GM21723 (cell line): ENCODE results near the gene UBE3A.
"Not testable (repeated sequence)": the region's sequence is repeated elsewhere in the genome, so short reads cannot be mapped to it uniquely, and the experiment has no call there.

Experiments used
- ATAC-seq: cut with Tn5 transposase; IDR thresholded peaks from one replicate; pipeline ENCODE4 v1.9.1; 2021; ENCODE audit warnings: mild to moderate bottlenecking, moderate library complexity; ENCODE audit not compliant: unreplicated experiment

The UBE3A gene

DNA sequence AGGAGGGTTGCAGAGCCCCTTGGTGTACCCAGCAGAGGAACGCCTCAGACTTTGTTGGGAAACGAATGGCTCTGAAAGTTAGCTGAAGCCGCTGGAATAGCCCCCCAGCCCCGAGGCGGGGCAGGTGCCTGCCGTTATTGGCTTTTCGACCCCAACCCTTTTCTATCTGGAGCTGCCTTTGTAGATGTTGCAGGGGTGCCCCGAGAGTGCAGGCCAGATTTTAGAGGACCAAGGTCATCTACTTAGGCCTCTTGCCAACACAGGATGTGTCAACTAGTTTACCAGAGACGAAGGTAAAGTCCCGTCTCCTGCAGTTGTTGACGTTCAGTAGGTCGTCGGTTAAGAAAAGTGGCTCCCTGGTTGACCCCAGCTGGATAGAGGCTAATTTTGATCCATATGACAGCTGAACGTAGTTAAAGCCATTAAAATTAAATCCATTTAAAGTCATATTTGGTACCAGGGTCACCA, 579 bp upstream of the UBE3A start:
- ATAC-seq, result peak; percentile 13

DNA sequence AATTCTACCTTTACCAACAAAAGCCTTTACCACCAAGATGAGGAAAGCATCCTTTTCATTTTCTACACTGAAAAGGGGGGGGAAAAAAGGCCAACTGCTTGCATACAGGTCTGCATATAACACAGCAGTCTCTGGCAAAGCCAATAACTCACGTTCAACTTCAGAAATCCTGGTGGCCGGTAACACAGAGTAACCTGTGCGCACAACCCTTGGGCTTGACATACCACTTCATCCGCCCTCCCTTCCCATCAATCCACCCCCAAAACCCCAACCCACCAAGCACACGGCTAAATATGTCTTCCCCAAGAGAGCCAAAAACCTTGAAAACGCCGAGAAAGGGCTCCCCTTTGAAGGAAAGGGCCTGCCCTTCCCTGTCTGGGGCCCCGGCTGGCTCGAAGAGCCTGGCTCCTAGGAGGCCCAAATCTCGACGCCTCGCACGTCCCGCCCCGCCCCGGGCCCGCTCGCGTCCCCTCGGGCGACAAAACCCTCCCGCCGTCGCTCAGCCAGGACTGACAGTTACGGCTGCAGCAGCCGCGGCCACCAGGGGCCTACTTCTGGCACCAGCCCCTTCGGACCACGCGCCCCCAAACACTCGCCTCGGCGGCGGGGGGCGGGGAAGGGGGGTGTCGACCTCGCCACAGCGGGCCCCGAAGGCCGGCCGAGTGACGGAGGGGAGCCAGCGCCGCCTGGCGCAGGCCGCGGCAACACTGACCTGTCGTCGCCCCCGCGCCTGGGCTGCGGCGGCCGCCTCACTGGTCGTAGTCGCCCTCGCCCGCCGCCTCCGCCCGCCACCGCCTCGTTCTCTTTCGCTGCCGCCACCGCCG, 835 bp downstream of the UBE3A start:
- ATAC-seq, result peak; percentile 60

DNA sequence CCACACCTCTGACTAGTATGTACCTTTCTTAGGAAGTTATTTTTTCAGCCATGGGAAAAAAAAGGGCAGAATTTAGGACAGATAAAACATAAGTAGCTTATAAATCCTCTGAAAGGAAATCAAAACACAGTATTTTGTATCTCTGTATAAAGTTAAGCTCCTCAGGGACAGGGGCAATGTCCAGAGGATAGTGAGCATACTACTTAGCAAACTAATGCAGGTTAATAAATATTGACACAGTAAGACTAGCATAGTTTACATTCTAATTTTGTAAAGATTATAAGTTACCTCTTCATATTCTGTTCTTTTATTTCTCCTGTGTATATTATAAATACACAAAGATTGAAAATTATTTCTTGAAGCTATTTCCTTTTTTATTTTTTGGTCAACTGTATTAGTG, 2.1 kb downstream of the UBE3A start:
- no peak for ATAC-seq

DNA sequence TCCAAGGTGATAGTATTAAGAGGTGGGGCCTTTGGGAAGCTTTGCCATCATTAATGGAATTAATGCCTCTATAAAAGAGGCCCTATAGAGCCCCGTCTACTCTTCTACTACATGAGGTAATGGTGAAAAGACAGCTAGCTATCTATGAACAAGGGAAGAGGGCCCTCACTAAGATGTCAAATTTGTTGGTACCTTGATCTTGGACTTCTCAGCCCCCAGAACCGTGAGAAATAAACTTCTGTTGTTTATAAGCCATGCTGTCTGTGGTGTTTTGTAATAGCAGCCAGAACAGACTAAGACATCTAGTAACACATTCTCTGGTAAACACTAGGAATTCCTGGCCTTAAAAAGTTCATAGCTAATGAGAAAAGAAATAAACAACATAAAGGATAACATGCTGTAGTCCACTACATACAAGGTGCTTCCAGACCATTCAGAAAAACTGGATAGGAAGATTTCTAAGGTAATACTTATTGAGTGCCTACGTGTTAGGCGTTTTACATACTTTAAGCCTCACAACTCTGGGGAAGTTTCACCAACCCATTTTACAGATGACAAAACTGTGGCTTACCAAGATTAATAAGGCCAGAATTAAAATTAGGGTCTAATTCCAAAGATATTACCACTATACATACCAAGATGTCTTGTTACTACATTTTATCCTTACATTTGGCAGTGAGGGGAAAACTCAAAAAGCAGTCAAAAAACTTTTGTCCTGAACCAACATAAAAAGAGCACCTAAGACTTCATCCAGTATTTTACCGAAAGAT, 3.2 kb downstream of the UBE3A start:
- ATAC-seq, result no peak

DNA sequence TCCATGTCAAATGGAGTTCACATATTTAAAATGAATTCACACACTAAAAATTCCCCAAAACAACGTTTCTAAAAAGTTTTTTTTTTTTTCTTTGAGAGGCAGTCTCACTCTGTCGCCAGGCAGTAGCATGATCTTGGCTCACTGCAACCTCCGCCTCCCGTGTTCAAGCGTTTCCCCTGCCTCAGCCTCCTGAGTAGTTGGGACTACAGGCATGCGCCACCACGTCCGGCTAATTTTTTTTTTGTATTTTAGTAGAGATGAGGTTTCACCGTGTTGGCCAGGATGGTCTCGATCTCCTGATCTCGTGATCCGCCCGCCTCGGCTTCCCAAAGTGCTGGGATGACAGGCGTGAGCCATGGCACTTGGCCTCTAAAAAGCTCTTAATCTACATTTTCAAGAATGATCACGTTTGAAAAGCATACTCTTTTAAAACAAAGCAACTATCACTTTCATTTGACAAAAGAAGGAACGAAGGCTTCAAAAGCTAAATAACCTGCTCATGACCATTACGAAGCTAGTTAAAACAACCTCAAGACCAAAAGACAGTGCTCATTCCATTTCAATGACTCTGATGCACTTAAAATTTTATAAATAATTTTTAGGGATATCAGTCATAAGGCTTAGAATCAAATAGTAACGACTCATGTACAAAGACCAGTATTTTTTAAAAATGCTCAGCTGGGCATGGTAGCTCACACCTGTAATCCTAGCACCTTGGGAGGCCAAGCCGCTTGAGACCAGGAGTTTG, 5.5 kb downstream of the UBE3A start:
- no peak for ATAC-seq

DNA sequence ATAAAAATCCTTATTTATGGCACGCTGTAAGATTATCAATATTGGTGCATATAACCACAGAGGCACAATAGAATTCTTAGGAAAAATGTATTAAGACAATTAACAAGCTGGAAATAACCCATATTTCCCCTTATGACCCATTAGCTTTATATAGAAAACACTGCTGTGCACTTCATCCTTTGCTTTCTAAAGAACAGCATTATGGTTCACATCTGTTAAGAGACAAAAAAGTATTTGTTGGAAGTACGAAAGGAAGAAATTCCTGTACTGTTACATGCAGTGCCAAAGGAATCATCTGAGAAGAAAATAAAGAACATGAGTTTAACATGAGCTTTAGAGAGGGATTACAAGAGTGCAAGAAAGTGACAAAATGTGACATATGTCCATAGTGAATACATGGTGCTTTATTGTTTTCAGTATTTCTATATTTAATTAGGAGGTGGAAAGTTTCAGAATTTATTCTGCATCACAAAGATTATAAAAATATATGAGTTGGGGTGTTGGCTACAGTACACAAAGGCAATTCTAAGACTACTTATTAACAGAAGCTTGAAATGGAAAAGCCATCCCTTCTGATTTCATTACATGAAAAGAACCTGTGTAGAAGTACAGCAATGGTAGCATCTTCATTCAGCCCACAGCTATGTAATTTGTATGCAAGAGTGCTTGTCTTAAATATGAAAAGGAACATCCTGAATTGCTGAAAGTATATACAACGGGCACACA, 6.8 kb downstream of the UBE3A start:
- no peak for ATAC-seq

DNA sequence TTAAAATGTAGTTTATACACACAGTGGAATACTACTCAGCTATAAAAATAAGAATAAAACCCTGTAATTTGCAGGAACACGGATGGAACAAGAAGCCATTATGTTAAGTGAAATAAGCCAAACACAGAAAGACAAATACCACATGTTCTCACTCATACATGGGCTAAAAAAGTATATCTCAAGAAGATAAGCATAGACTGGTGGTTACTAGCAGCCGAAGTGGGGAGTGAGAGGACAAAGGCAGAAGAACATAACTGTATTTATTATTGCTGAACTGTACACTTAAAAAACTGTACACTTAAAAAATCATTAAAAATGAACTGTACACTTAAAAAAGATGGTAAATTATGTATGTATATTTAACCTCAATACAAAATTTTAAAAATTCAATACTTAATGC, 11.0 kb downstream of the UBE3A start:
- no peak for ATAC-seq

DNA sequence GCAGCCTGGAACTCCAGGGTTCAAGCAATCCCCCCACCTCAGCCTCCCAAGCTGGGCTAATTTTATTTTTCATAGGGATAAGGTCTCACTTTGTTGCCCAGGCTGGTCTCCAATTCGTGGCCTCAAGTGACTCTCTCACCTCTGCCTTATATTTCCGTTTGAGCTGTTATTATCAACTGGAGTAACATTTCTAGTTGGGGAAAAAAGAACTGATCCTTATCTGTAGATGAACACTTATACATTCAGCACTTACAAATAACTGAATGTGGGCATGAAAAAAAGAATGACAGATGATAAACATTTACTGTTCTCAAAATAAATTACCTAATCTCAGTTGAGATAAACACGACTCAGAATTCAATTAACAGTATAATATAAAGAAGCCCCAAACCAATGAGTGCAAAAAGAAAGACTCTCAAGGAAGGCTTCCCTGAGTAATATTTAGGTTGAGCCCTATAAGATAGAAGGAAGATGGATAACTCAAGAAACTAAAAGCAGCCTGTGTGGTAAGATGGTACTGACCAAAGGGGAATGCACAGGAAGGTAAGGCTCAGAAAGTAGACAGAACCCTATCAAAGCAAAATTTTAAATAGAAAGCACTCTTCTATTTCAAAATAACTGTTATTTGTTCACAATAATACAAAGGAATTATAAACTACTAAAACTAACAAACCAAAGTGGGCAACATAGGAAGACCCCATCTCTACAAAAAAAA, 11.8 kb downstream of the UBE3A start:
- no peak for ATAC-seq

DNA sequence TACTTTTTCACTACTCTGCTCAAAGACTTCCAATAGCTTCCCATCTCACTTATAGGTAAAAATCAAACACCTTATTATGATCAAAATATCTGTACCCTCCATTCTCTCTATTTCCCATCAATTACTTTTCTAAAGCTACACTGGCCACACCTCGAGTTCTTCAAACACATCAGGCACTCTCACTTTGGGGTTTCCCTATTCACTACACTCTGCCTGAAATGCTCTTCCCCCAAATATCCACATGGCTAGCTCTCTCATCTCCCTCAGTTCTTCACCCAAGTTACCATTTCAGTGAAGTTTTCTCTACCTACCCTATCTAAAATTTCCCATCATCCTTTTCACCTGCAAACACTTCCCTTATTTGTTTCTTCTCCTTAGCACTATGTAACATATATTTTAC, 14.8 kb downstream of the UBE3A start:
- ATAC-seq, result no peak

DNA sequence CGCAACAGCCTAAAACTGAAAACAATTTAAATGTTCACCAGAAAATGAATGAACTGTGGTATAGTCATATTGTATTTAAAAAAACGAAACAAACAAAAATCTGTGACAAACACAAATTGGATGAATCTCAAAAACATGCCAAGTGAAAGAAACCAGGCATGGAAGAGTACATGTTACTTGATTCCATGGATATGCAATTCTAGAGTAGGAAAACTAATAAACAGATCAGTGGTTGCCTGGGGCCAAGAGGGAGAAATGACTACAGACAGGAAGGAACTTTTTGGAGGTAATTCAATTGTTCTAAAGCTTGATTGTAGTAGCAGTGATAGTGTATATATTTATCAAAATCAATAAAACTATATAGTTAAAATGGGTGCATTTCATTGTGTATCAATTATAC, 16.8 kb downstream of the UBE3A start:
- ATAC-seq, result no peak

DNA sequence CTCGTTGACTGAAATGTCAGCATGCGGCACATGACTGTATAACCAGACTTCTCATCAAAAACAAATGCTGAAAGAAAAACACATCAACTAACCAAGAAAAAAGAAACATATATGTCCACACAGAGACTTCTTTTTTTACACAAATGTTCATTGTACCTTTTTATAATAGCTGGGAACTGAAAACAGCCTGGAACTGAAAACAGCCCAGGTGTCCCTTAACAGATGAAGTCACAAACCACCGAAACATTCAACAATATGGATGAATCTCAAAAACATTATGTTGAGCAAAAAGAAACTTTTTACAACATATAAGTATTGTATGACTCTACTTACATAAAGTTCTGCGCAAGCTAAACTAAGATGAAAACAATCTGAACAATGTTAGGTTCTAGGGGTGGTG, 20.6 kb downstream of the UBE3A start:
- ATAC-seq, result no peak

DNA sequence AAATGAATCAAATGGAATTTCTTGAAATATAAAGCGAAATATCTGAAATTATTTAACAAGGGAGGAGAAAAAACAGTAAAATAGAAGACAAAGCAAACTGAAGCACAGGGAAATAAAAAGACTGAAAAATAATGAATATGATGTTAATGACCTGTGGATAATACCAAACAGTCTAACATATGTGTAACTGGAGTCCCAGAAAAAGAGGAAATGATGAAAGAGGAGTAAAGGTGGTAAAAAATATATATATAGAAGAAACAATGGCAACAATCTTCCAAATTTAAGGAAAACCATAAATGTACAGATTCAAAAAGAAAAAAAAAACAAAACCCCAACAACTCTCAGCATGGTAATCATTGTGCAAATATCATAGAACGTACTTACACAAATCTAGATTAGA, 21.2 kb downstream of the UBE3A start:
- no peak for ATAC-seq

DNA sequence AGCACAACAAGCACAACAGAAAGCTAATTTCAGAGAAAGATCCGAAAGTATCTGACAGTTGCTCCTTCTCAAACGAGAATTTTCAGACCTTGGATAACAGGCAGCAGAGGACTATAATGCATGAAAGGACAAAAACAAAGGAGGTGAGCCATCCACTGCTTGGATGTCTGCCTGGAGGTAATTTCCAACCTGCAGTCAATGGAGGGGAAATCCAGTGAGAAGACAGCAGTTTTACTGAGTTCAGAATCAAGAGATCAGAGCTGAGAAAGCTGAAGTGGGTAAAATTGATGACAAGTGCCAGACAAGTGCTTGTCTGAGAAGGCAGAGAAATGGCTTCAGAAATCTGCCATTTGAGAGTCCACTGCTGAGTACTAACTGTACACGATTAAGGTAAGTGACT, 22.1 kb downstream of the UBE3A start:
- peak; percentile 46 for ATAC-seq

DNA sequence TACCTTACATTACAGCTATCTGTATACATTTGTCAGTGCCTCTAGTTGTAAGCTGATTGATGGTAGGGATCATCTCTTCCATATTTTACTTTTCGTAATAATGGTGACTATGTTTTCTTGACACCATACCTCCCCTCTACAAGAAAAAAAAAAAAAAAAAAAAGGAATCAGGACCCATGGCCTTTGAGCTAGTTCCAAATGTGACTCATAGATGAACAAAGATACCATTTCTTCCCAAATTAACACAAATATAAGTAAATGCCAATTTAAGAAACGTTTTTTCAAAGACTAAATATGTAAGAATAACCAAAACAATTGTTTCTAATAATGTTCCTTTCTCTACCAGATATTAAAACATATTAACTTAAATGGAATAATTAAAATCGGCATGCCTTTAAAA, 23.1 kb downstream of the UBE3A start:
- no peak for ATAC-seq

DNA sequence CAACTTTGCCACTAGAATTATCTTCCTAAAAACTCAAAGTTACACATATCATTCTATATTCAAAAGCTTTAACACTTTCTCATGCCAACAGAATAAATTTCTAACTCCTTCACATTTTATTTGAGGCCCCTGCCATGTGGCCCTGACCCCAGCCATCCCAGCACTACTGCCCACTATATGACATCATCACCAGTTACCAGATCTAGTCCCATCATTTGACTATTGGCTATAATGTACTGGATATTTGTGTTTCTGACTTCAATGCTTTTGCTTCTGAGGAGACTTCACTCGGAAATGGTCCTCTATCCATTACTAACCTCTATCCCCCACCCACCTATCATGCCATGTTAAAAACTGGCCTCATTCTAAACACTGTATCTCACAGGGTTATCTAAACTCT, 23.6 kb downstream of the UBE3A start:
- ATAC-seq, result no peak

DNA sequence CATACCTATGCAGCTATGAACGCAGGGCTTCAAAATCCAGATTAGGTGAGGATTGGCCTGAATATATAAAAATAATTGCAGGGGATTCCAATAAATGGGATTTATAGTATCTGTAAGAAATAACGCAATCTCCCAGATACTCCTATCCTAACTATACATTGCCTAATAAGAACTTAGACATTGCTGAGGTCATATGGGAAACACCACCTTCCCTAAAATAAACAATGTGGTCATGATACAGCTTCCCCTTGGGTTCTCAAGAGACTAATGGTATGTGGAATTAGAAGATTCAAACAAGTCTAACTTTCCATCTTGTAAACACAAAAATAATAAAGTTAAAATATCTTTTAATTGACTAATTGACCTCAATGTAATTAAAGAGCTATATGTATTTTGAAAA, 28.2 kb downstream of the UBE3A start:
- no peak for ATAC-seq

DNA sequence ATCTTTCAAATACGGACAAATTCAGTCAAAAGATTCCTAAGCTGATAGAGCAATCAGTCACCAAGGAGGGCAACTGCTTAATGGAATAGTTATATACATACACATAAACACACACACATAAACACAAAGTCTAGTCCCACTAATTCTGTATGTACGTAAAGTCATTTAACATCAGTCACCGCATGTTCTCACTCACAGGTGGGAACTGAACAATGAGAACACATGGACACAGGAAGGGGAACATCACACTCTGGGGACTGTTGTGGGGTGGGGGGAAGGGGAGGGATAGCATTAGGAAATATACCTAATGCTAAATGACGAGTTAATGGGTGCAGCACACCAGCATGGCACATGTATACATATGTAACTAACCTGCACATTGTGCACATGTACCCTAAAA, 29.1 kb downstream of the UBE3A start:
- not testable (repeated sequence) for ATAC-seq

DNA sequence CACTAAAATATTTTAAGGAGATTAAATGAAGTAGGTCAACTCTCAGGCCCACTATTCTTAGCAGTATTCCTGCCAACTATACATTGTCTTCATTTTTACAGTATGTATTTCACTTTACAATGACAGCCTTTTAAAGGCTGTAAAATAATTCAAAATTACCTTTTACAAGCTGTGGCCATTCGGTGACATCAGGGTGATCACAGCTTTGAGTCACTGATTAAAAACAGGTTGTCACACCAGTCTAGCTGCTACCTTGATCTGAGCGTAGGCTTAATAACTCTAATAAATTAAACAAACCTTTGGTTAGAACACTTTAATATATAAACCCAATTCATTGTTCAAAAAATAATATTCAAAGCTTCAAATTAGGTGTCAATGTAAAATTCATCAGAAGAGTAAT, 29.9 kb downstream of the UBE3A start:
- ATAC-seq, result no peak

DNA sequence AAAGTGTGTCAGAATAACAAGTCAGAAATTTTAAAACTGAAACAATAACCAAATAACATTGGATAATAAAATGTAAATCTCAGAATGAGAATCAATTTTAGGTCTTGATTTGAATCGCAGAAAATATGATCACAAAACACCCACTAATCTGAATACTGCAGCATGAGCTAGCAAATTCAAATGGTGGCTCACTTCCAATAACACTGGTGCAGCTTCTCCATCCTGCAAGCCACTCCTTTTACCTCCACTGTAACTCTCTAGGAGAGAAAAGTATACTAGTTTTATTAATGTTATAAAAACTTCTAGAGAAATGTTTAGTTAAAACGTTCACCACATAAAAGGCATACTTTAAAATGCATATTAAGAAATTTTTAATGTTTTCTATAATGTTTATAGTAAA, 30.4 kb downstream of the UBE3A start:
- no peak for ATAC-seq

DNA sequence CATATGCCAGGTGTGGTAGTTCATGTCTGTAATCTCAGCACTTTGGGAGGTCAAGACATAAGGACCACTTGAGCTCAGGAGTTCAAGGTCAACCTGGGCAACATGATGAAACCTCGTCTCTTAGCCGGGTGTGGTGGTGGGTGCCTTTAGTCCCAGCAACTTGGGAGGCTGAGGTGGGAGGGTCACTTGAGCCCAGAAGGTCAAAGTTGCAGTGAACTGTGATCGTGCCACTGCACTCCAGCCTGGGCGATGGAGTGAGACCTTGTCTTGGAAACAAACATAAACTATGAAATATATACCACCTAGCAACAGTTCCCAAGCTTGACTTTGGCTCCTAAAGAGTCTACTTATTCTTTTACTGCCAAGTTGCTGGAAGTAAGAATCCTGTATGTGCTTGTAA, 30.9 kb downstream of the UBE3A start:
- ATAC-seq, result no peak
